Activated CD8-positive, alpha-beta memory T cell treated with anti-CD3 and anti-CD28 coated beads for 4 hours (primary cell): ENCODE results near the gene RAB40C.

Experiments
- DNase-seq, 2 donors: peaks; one replicate each; pipeline ENCODE4 v3.0.0-alpha.2; 2020; ENCODE audit warnings: low read depth in 2 of 2

The RAB40C gene, protein sequence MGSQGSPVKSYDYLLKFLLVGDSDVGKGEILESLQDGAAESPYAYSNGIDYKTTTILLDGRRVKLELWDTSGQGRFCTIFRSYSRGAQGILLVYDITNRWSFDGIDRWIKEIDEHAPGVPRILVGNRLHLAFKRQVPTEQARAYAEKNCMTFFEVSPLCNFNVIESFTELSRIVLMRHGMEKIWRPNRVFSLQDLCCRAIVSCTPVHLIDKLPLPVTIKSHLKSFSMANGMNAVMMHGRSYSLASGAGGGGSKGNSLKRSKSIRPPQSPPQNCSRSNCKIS

DNA sequence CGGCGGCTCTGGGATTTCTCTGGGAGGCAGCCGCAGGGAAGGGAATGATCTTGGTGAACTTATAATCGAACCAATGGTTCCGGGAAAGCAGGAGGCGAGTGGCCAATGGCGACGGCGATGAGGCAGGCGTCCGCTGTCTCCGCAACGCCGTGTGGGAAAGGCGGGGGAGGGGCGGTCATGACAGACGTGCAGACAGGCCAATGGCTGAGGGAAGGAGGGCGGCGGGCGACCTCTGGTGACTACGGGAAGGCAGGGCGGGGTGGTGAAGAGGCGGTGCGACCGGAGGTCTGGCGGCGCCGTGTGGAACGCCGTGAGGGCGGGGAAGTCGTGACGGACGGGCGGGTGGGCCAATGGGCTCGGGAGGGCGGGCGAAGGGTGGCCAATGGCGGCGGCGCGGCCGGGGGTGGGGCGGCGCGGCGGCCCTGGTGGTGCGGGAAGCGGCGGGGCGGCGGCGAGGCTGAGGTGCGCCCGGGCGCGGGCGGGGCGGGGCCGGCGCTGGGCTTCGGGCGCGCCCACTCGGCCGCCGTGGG lies at the start of gene RAB40C:
TSS of gene RAB40C (plus strand) at position 409 of the 530 bp plus-strand sequence. CDS start 226 bp downstream, outside the sequence.
- DNase-seq, result peak; percentile 98 to 99

DNA sequence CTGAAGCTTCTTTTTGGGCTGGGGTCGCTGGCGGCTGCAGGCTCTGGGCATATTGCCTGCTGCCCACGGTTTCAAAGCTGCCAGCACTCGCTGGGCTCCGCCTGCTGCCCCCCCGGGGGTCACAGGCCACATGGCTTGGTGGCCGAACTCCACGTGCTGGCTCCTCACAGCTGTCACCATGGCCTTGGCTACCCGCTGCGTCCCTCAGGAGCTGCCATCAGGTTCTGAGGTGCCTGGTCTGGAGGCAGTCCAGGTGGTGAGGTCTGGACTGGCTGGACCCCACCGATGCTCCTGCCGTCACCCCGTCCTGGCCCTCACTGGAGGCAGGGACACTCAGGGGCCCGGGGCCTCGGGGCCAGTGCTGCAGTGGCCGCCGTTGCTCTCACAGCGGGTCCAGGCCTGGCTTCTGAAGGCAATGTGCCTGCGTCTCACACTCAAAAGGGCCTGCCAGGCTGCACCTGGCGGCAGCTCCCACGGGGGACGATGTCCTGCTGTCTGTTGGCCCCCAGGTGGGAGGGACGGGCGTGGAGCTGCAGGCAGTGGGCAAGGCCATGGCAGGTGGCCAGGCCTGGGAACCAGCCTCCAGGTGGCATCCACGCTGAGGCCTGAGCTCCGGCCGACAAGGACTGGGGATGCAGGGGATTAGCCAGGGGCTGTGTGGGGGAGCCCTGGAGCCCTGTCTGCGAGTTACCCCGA lies 49.1 kb upstream of the RAB40C start:
- DNase-seq, result no peak

DNA sequence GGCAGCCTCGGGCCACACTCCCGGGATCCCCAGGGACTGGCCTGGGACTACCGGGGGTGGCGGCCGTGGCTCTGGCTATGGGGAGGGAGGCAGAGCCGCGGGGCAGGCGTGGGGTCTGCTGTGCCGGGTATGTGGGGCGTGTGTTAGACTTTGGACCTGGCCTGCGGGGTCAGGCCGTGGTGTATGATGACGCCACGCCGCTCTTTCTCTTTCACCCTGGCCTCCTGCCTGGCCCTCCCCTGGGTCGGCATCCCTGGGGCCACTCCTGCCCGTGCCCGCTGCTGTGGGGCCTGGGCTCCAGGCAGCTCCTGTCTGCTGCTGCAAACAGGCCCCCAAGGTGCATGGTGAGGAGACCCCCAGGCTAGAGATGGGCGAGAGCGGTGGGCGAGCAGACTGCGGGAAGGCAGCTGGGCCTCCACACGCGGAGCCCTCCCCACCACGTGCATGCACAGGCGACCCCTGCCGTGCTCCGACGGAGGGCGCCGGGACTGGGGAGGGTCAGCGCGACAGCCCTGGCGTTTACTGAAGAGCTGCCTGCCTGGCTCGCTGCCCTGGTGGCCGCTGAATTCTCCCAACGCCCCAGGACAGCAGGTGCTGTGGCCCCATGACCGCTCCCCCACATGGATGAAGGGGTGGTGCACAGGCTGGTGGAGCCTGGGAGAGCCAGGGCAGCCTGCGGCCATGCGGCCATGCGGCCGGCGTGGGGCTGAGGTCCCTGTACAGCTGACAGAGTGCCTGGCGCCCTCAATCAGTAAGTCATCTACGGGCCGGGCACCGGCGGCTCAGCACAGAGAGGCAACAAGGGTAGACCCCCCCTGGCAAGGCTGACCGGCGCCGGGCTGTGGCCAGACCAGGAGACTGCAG lies 46.3 kb upstream of the RAB40C start:
- no peak for DNase-seq

DNA sequence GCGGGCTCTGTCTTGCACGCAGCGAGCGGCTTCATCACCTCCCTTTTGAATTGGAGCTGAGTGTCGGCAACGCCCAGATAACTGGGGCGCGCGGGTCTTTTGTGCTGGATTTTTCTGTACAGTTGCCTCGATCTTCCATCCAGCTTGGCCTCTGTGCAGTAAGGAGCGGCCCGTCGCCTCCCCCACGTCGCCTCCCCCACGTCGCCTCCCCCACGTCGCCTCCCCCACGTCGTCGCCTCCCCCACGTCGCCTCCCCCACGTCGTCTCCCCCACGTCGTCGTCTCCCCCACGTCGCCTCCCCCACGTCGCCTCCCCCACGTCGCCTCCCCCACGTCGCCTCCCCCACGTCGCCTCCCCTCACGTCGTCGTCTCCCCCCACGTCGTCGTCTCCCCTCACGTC lies 45.3 kb upstream of the RAB40C start:
- no peak for DNase-seq

DNA sequence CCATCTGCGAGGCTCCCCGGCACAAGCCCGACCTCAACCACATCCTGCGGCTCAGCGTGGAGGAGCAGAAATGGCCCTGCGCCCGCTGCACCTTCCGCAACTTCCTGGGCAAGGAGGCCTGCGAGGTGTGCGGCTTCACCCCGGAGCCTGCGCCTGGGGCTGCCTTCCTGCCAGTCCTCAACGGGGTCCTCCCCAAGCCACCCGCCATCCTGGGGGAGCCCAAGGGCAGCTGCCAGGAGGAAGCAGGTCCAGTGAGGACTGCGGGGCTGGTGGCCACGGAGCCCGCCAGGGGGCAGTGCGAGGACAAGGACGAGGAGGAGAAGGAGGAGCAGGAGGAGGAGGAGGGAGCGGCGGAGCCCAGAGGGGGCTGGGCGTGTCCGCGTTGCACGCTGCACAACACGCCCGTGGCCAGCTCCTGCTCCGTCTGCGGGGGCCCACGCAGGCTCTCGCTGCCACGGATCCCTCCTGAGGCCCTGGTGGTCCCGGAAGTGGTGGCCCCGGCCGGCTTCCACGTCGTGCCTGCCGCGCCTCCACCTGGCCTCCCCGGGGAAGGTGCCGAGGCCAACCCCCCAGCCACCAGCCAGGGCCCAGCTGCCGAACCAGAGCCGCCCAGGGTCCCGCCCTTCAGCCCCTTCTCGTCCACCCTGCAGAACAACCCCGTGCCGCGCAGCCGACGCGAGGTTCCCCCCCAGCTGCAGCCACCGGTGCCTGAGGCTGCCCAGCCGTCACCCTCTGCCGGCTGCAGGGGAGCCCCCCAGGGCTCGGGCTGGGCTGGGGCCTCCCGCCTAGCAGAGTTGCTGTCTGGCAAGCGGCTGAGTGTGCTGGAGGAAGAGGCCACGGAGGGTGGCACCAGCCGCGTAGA lies 42.7 kb upstream of the RAB40C start:
- DNase-seq, result no peak

DNA sequence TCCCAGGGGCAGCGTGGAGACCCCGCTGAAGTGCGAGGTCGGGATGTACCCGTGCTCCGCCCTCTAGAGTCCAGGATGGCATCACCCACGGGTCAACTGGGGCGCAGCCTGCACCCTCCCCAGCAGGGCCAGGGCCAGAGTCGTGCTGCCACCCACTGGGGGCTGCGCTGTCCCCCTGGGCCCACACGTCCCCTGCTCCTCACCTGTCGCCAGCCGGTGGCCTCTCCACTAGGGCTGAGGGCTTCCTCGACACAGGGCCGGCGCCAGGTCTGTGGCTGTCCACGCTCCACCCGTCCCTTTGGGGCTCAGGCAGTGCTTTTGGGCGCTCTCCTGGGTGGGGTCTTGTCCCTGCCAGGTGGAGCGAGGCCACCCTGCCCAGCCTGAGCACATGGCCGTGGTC lies 41.3 kb upstream of the RAB40C start:
- no peak for DNase-seq

DNA sequence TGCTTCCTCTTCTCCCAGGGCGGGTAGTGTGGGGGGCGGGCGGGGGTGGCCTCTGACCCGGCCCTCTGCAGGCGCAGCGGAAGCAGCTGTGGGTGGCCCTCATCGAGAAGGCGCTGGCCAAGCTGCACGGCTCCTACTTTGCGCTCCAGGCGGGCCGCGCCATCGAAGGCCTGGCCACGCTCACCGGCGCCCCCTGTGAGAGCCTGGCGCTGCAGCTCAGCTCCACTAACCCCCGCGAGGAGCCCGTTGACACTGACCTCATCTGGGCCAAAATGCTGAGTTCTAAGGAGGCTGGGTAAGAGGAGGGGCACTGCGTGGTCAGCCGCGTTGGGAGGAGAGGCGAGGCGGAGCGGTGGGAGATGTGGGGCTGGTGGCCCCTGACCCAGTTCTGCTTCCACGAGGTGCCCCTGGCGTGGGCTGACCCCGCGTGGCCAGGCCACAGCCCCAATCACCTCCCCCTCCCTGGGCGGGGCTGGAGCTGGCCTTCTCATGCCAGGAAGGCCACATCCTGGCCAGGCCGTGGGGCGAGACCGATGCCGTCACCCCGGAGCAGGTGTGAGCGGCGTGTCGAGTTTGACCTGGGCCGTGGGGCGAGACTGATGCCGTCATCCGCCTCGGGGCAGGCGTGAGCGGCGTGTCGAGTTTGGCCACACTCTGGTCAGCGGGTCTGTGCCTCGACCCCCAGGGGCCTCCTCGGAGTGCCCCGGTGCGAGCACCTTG lies 40.2 kb upstream of the RAB40C start:
- DNase-seq, result no peak

DNA sequence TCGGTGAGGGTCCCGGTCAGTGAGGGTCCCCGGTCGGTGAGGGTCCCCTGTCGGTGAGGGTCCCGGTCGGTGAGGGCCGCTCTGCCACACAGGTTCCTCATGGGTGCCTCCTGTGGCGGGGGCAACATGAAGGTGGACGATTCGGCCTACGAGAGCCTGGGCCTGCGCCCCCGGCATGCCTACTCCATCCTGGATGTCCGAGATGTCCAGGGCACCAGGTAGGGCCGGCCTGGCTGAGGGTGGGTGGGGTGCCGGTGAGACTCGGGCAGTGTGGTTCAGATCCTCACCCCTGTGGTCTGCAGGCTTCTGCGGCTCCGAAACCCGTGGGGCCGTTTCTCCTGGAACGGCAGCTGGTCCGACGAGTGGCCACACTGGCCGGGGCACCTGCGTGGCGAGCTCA lies 38.7 kb upstream of the RAB40C start:
- DNase-seq, result no peak

DNA sequence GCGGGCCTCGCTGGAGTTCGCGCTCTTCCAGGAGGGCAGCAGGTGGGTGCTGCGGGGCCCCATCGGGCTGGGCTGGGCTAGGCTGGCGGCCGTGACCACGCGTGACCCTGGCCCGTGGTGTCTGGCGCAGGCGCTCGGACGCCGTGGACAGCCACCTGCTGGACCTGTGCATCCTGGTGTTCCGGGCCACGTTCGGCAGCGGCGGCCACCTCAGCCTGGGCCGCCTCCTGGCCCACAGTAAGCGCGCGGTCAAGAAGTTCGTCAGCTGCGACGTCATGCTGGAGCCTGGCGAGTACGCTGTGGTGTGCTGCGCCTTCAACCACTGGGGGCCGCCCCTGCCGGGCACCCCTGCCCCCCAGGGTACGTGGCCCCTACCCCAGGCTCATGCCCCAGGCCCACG lies 37.7 kb upstream of the RAB40C start:
- DNase-seq, result no peak

DNA sequence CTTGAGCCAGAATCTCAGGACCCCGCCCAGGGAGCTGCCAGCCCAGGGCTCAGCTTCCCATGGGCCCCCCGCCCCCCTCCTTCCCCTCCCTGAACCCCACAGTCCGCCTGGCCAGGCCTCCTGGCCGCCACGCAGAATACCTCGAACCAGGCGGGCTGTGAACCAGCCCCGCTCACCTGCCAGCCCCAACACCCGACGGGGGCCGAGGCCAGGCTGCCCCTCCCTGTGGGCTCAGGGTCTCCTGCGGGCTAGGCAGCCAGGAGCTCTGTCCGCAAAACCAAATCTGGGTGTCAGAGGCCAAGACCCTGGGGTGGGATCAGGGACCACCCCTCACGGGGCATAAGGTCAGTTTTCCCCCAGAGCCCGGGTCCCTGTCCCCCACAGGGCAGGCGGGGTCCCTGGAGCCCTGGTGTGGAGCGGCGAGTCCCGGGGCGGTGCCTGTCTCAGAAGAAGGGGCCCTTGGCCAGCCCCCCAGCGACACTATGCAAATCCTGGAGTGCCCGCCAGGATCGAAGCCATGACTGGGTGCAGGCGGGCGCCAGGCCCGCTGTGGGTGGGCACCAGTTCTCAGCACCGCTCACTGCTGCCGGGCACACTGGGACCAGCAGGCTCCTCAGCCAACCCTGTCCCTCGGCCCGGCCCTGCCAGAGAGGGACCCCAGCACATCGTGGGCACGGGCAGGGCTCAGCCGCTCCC lies 36.1 kb upstream of the RAB40C start:
- no peak for DNase-seq

DNA sequence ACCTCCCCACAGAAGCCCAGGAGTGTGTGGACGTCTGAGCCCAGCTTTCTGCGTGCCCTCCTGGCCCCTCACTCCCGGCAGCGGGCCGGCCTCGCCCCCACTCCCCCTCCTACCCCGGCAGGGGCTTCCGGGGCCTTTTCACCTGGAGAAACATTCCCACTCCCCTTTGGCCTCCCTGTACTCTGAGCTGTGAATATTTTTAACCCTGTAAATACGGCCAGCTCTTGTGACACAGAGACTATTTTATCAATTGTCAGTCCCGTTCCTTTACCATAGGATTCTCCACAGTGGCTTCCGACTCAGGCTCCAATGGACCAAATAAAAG lies 35.6 kb upstream of the RAB40C start:
- DNase-seq, result no peak

DNA sequence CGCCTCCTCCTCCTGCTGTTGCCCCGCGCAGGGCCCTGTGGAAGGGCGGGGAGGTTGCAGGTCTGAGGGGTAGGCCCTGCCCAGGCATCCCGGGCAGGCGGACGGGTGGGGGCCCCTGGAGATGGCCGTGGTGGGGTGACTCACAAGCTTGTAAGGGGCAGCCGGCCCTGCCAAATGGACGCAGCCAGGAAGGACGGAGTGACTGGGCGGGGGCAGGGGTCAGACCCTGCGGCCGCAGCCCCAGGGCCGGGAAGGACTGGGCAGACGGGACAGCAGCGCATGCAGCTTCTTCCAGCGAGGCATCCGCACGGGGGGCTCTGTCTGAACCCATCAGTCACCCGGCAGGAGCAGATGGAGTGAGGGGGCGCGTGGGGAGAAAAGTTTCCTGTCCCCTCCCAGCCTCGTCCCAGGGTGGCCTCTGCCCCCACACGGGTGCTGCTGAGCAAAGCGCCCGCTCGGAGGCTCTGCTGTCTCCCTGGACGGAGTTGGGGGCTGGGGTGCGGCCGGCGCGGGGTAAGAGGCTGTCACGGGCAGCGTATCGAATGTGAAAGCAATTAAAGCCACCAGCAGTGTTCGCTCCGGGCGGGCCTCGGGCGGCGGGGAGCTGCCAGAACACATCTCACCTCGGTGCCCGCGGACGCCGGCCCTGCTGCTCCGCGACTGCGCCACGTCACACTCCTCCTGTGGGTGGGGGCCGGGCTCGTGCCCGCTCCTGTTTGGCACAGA lies 35.1 kb upstream of the RAB40C start:
- no peak for DNase-seq

DNA sequence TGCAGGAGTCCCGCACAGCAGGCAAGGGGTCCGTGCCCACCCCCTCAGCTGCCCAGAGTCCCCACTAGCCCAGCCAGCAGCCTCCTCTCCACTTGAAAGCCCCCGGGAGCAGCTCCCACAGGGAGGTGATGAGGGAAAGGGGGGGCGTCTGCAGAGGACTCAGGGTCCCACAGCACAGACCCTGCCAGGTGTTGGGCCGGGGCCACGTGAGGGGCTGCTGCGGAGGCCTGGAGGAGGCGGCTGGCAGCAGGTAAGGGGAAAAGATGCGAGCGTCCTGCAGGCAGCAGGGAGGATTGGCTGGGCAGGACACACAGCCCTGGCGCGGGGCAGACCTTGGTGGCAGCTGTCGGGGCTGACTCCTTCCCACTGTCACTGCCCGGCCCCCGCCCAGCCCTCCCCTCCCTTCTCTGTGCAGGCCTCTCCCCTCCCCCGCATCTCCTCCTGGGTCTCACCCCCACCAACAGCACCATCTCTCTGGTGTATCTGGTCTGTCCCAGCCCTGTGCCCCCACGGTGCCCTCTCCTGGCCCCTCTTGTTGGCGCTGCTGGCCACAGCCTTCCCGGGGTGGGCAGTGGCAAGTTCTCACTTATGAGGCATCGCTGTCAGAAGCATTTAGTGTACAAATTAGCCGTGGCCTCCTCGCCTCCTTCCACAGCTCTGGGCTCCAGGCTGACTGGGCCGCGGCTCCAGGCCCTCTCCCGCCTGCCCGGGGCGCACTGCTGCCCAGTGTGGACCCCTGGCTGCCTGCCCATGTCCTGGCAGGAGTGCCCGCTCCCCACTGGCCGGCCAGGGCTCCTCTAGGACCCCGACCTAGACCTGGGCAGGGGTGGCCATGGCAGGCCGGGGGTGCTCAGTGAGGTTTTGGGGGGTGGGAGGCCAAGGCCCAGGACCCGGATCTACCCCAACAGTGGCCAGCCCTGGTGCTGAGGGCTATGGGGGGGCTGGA lies 34.1 kb upstream of the RAB40C start:
- DNase-seq, result no peak

DNA sequence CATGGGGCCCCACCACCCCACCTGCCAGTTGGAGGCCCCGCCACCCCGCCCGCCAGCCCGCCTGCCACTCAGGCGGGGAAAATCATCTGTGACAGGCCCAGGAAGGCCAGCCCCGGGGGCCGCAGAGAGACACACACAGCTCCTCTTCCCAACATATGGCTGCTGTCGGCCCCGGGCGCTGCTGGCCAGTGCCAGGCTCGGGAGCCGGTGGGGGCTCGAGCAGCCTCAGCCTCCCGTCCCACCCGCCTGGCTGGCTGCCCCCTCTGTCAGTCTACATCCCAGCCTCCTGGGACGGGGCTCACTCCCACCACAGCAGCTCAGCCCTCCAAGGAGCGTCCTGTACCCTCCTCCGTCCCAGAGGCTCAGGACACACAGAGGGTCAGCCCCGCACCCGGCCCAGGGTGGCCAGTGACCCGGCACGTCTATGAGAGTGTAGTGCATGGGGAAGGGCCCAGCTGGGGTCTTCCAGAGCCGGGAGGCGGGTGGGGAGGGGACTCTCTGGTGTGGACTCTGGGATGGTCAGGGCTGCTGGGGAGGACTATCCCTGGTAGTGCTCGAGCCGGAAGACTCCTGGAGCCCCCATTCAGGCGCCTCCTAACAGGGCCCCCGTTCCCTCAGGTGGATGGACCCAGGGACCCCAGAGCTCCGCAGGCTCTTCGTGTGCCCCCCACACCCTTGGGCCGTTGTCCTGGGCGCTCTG lies 33.2 kb upstream of the RAB40C start:
- no peak for DNase-seq

DNA sequence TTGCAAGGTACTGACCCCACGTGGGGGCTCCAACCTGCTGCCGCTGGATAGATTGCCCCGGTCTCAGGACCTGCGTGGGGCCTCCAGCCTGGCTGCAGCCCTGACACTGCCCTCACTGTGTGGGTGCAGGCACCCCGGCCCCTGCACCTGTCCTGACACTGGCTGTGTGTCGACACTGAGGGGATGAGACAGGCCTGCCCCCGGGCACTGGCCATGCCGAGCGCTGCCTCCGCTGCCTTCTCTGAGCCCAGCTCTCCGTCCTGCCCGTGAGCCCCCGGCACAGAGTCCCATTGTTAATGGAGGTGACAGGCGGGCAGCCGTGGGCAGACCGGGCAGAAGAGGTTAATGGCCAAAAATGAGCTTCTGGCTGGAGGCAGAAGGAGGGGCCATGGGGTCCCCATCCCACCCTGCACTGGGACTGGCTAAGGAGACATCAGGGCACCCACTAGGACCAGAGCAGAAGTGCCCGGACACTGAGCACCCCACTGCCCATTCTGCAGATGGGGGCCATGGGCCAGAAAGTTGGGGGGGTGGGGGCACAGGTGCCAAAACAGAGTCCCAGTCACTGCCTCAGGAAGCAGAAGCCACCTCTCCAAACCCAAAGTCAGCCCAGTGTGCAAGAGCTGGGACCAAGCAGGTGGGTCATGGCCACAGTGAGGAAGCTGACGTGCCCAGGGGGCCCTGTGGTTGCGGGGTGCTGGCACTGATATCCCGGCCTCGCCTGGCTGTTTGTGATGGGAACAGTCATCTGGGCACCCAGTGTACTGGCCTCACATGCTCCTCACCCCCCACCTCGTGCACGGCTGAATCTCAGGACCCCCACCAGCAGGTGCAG lies 32.2 kb upstream of the RAB40C start:
- DNase-seq, result no peak

DNA sequence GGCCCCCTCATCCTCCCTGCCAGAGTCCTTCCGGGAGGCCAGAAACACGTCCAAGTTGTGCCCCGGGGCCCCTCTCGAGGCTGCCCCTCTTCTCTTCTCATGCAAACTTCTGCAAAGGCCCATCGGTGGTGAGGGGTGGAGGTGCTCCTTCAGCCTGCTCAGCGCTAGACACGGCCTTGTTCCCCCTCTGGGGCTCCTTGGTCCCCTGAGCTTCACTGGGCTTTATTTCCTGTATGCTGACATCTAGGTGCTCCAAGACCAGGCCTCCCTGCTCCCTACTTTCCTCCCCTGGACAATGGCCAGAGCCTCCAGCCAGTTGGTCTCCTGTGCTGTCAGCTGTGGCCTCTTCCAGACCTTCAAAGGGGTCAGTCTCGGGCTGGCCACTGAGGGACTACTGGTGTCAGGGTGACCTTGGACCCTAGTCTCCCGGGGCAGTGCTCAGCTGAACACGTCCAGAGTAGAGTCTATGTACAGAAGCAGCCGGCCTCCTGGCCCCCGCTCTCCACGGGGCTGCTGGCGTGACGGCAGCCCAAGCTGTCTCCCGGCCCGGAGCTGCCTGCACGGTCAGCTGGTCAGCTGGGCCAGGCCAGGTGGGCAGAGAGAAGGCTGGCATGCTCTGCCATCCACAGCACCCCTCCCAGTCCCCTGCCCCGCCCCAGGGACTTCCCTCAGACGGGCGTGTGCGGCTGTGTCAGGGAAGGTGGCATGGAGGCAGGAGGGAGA lies 31.4 kb upstream of the RAB40C start:
- no peak for DNase-seq
